GM19193 (cell line): ENCODE measurements around the gene CNP.

Source experiments
- POLR2A ChIP-seq: IDR thresholded peaks from 4 replicates; pipeline ENCODE4 v1.6.1; 2011; ENCODE audit not compliant: insufficient read depth, insufficient read length; ENCODE audit errors: extremely low read depth

The CNP gene

GRCh38 chr17:41937970-41938954 lies 28.3 kb upstream of the CNP start:
- TF ChIP-seq POLR2A, result no peak

GRCh38 chr17:41939044-41939692 lies 27.4 kb upstream of the CNP start:
- TF ChIP-seq POLR2A, result no peak

- no peak for TF ChIP-seq POLR2A
Observed at GRCh38 chr17:41939693-41940090, 26.9 kb upstream of the CNP start.

- TF ChIP-seq POLR2A, result no peak
Observed at GRCh38 chr17:41941168-41941567, 25.4 kb upstream of the CNP start.

GRCh38 chr17:41942626-41943373 lies 23.8 kb upstream of the CNP start:
- no peak for TF ChIP-seq POLR2A

GRCh38 chr17:41943492-41943891 lies 23.1 kb upstream of the CNP start:
- TF ChIP-seq POLR2A, result no peak

GRCh38 chr17:41944943-41945342 lies 21.7 kb upstream of the CNP start:
- no peak for TF ChIP-seq POLR2A

GRCh38 chr17:41948762-41949460 lies 17.7 kb upstream of the CNP start:
- TF ChIP-seq POLR2A, result no peak

- no peak for TF ChIP-seq POLR2A
Observed at GRCh38 chr17:41956522-41956921, 10.1 kb upstream of the CNP start.

GRCh38 chr17:41957031-41957868 lies 9.3 kb upstream of the CNP start:
- TF ChIP-seq POLR2A, result no peak

GRCh38 chr17:41957869-41958439 lies 8.6 kb upstream of the CNP start:
- TF ChIP-seq POLR2A, result no peak

GRCh38 chr17:41959030-41959335 lies 7.6 kb upstream of the CNP start:
- TF ChIP-seq POLR2A, result no peak

GRCh38 chr17:41959336-41960095 lies 7.1 kb upstream of the CNP start:
- TF ChIP-seq POLR2A, result no peak
